HEK293 (cell line): ENCODE measurements around the gene PLEKHA7.

Source experiments
- ATF2 ChIP-seq: fragments of 450-650 bp; formaldehyde crosslinking; IDR thresholded peaks from 2 replicates; pipeline ENCODE4 v1.5.1; 2016; ENCODE audit warnings: missing biosample characterization, missing genetic modification characterization, low read depth
- CTCF ChIP-seq: fragments of 450-650 bp; formaldehyde crosslinking; IDR thresholded peaks from 2 replicates; pipeline ENCODE4 v1.5.1; 2016; ENCODE audit warnings: missing biosample characterization, missing genetic modification characterization
- RBAK ChIP-seq: fragments of 450-650 bp; formaldehyde crosslinking; IDR thresholded peaks from 2 replicates; pipeline ENCODE4 v1.5.1; 2016; ENCODE audit warnings: missing biosample characterization, missing genetic modification characterization
- ZBTB1 ChIP-seq: fragments of 450-650 bp; formaldehyde crosslinking; IDR thresholded peaks from 2 replicates; pipeline ENCODE4 v1.5.1; 2016; ENCODE audit warnings: missing biosample characterization, missing genetic modification characterization
- ZBTB7A ChIP-seq: fragments of 450-650 bp; formaldehyde crosslinking; IDR thresholded peaks from 2 replicates; pipeline ENCODE4 v1.5.1; 2016; ENCODE audit warnings: low read depth, missing biosample characterization, missing genetic modification characterization
- ZNF114 ChIP-seq: fragments of 450-650 bp; formaldehyde crosslinking; IDR thresholded peaks from 2 replicates; pipeline ENCODE4 v1.5.0; 2017; ENCODE audit warnings: missing biosample characterization, missing genetic modification characterization
- ZNF138 ChIP-seq: fragments of 450-650 bp; formaldehyde crosslinking; IDR thresholded peaks from 2 replicates; pipeline ENCODE4 v1.5.1; 2016; ENCODE audit warnings: missing biosample characterization, missing genetic modification characterization, borderline replicate concordance
- ZNF529 ChIP-seq: fragments of 450-650 bp; formaldehyde crosslinking; IDR thresholded peaks from 2 replicates; pipeline ENCODE4 v1.5.1; 2017; ENCODE audit warnings: missing genetic modification characterization, missing biosample characterization; ENCODE audit not compliant: insufficient replicate concordance
- ZNF560 ChIP-seq: fragments of 450-650 bp; formaldehyde crosslinking; IDR thresholded peaks from 2 replicates; pipeline ENCODE4 v1.5.1; 2017; ENCODE audit warnings: missing biosample characterization, missing genetic modification characterization, borderline replicate concordance
- ZNF561 ChIP-seq: fragments of 450-650 bp; IDR thresholded peaks from 2 replicates; pipeline ENCODE4 v1.5.1; 2018; ENCODE audit warnings: missing biosample characterization, missing genetic modification characterization, borderline replicate concordance
- ZNF600 ChIP-seq: fragments of 450-650 bp; formaldehyde crosslinking; IDR thresholded peaks from 2 replicates; pipeline ENCODE4 v1.5.1; 2016; ENCODE audit warnings: missing biosample characterization, missing genetic modification characterization
- ZNF747 ChIP-seq: fragments of 450-650 bp; formaldehyde crosslinking; IDR thresholded peaks from 2 replicates; pipeline ENCODE4 v1.5.1; 2016; ENCODE audit warnings: missing biosample characterization, missing genetic modification characterization
- ZSCAN16 ChIP-seq: fragments of 450-650 bp; formaldehyde crosslinking; IDR thresholded peaks from 2 replicates; pipeline ENCODE4 v1.5.1; 2016; ENCODE audit warnings: missing biosample characterization, missing genetic modification characterization

- no peak for TF ChIP-seq ZNF560 (tag by site-specific recombination)
- no peak for TF ChIP-seq ZNF529
- no peak for TF ChIP-seq CTCF
- no peak for TF ChIP-seq ZNF747 (tag by site-specific recombination)
- TF ChIP-seq ZSCAN16 = no peak
- no peak for TF ChIP-seq ZNF600 (tag by site-specific recombination)
- no peak for TF ChIP-seq ATF2 (tag by site-specific recombination)
- no peak for TF ChIP-seq RBAK
- TF ChIP-seq ZNF138 (tag by site-specific recombination) = no peak
- no peak for TF ChIP-seq ZBTB7A (tag by site-specific recombination)
- no peak for TF ChIP-seq ZNF561 (tag by site-specific recombination)
- TF ChIP-seq ZBTB1 (tag by site-specific recombination) = no peak
- TF ChIP-seq ZNF114 = no peak
Observed at GRCh38 chr11:16977136-16977993, 36.8 kb downstream of the PLEKHA7 start.
